ENCODE results near the gene ABCD4. TPM values are rescaled to one million over a fixed set of nuclear protein-coding genes. Genes with fewer than 3 reads are reported as not detected.

The ABCD4 gene
- total RNA-seq, 2 experiments from 2014 or later, result 46.6 to 74.7 TPM

DNA sequence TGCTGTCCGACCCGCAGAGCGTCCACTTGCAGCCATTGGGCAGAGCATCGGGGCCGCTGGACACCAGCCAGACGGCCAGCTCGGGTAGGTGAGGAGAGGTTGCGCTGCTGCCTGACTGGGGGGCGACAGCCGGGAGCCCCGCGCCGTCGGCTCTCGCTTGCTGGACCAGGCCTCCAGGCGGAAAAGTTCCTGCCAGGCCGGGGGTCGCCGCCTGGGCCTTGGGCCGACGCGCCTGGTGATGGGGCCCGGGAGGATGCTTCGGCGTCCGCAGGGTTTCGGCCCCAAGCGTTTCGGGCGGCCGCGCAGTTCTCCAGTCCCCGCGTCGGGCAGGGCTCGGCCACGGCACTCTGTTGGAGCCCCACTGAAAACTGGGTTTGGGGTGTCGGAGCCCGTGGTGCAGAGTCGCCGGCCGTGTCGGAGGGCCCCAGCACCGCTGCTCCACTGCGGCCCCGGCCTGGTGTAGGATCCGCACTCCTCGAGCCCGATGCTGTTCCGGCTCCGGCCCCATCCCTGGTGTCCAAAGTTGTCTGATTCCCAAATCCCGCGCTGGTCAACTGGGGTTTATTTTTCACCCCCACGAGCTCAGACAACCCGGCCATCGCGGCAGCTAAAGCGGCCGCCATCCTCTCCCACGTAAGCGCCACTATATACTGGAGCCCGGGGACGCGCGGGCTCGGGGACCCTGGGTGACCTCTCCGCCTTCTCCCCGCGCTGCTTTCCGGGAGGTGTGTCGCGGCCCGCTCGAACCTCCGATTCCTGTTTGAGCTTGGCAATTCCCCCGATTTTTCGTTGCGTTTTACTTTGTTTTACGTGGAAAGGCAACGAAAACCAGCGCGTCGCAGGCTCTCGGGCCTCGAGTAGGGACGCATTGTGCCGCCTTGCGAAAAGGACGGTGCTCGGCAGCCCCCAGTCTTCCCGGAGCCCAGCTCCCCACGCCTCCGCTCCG is 62.6 kb downstream of the ABCD4 start:
- no peak for DNase-seq (ENCODE audit: low spot score)
- Histone ChIP-seq H3K9me2 (ENCODE audit: insufficient read depth, low read length) (no peaks in the 10 kb centered on the region), H3K4me2 (ENCODE audit: low read length) (no peak overlapping the region), H3K4me3 (ENCODE audit: low read depth, low read length, poor library complexity, severe bottlenecking) (no peak overlapping the region), H3K4me1 (ENCODE audit: insufficient read depth, low read length, poor library complexity, severe bottlenecking) (no peaks in the 10 kb centered on the region), H2AFZ (ENCODE audit: low read length) (no peak overlapping the region), H3K9me3 (ENCODE audit: low read length) (no peaks in the 10 kb centered on the region), H4K20me1 (ENCODE audit: insufficient read depth, low read length) (no peaks in the 10 kb centered on the region), H3K79me2 (ENCODE audit: insufficient read depth, low read depth, low read length) (no peaks in the 10 kb centered on the region), H3K36me3 (ENCODE audit: insufficient read depth, low read length) (no peaks in the 10 kb centered on the region), H3K27ac (ENCODE audit: low read depth, low read length, poor library complexity, severe bottlenecking) (no peak overlapping the region)
- CTCF ChIA-PET (ENCODE audit: unreplicated experiment), result no interaction called here
- POLR2A ChIA-PET, result no interaction called here
- intact Hi-C loops (cut with micrococcal nuclease; ENCODE audit: unreplicated experiment), result no loop called here
- TF ChIP-seq EZH2phosphoT487 (IDR thresholded peaks at IDR 0.05; ENCODE audit: borderline replicate concordance, low read depth, low read length), result no peak
- TF ChIP-seq, protein P1, sequence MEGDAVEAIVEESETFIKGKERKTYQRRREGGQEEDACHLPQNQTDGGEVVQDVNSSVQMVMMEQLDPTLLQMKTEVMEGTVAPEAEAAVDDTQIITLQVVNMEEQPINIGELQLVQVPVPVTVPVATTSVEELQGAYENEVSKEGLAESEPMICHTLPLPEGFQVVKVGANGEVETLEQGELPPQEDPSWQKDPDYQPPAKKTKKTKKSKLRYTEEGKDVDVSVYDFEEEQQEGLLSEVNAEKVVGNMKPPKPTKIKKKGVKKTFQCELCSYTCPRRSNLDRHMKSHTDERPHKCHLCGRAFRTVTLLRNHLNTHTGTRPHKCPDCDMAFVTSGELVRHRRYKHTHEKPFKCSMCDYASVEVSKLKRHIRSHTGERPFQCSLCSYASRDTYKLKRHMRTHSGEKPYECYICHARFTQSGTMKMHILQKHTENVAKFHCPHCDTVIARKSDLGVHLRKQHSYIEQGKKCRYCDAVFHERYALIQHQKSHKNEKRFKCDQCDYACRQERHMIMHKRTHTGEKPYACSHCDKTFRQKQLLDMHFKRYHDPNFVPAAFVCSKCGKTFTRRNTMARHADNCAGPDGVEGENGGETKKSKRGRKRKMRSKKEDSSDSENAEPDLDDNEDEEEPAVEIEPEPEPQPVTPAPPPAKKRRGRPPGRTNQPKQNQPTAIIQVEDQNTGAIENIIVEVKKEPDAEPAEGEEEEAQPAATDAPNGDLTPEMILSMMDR (conservative IDR thresholded peaks at IDR 0.05; ENCODE audit: low read length), result no peak
- no TSS peak for BruUV-seq (replicated peaks)

GRCh38 chr14:74238974-74239847 is 63.5 kb downstream of the ABCD4 start, which contains the start of gene VSX2:
VSX2 (plus strand) TSS chr14:74239449; CDS start chr14:74239562, 113 bp downstream.
- no peaks in the 10 kb centered on the region for H3K36me3 ChIP-seq (ENCODE audit: insufficient read depth, low read length)
- no peak within 1 kb of the TSS for H3K4me2 ChIP-seq (ENCODE audit: low read length)
- no peak within 1 kb of the TSS for H3K4me3 ChIP-seq (ENCODE audit: low read depth, low read length, poor library complexity, severe bottlenecking)
- no peak within 1 kb of the TSS for H2AFZ ChIP-seq (ENCODE audit: low read length)
- H4K20me1 ChIP-seq (ENCODE audit: insufficient read depth, low read length), result no peaks in the 10 kb centered on the region
- H3K4me1 ChIP-seq (ENCODE audit: insufficient read depth, low read length, poor library complexity, severe bottlenecking), result no peaks in the 10 kb centered on the region
- no peaks in the 10 kb centered on the region for H3K9me3 ChIP-seq (ENCODE audit: low read length)
- H3K27ac ChIP-seq (ENCODE audit: low read depth, low read length, poor library complexity, severe bottlenecking), result no peak within 1 kb of the TSS
- BruUV-seq (replicated peaks), result no TSS peak
- no peaks in the 10 kb centered on the region for H3K79me2 ChIP-seq (ENCODE audit: insufficient read depth, low read depth, low read length)
- ChIA-PET CTCF (ENCODE audit: unreplicated experiment) (no interaction called here), POLR2A (no interaction called here)
- intact Hi-C loops (cut with micrococcal nuclease; ENCODE audit: unreplicated experiment), result no loop called here
- no peak for TF ChIP-seq EZH2phosphoT487 (IDR thresholded peaks at IDR 0.05; ENCODE audit: borderline replicate concordance, low read depth, low read length)
- no peak for DNase-seq (ENCODE audit: low spot score)
- H3K9me2 ChIP-seq (ENCODE audit: insufficient read depth, low read length), result no peaks in the 10 kb centered on the region

DNA sequence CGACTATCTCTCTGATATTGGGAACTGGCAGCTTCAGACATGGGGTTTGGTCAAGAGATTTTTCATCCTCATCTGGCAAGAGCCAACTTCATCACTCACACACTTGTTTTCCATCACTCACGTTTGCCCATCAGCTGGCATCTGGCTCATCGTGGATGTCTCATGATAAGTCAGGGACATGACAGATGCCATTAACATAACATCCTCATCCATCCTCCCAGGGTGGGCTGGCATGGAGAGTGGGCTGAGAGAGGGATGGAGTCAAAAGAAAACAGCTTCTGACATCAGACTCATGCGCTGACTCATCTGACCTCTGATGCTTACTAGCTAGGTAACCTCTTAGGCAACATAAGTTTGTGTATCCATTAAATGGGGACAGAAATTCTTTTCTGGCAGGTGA is 65.3 kb downstream of the ABCD4 start:
- no peaks in the 10 kb centered on the region for H3K36me3 ChIP-seq (ENCODE audit: insufficient read depth, low read length)
- BruUV-seq (replicated peaks), result no TSS peak
- ChIA-PET POLR2A (no interaction called here), CTCF (ENCODE audit: unreplicated experiment) (no interaction called here)
- no peaks in the 10 kb centered on the region for H3K4me1 ChIP-seq (ENCODE audit: insufficient read depth, low read length, poor library complexity, severe bottlenecking)
- H3K79me2 ChIP-seq (ENCODE audit: insufficient read depth, low read depth, low read length), result no peaks in the 10 kb centered on the region
- DNase-seq (ENCODE audit: low spot score), result no peak
- TF ChIP-seq EZH2phosphoT487 (IDR thresholded peaks at IDR 0.05; ENCODE audit: borderline replicate concordance, low read depth, low read length), result no peak
- TF ChIP-seq, protein P1 (conservative IDR thresholded peaks at IDR 0.05; ENCODE audit: low read length), result no peak
- intact Hi-C loops (cut with micrococcal nuclease; ENCODE audit: unreplicated experiment), result no loop called here
- H3K27ac ChIP-seq (ENCODE audit: low read depth, low read length, poor library complexity, severe bottlenecking), result no peak overlapping the region
- no peaks in the 10 kb centered on the region for H3K9me2 ChIP-seq (ENCODE audit: insufficient read depth, low read length)
- no peaks in the 10 kb centered on the region for H3K9me3 ChIP-seq (ENCODE audit: low read length)
- H3K4me3 ChIP-seq (ENCODE audit: low read depth, low read length, poor library complexity, severe bottlenecking), result no peak overlapping the region
- no peak overlapping the region for H2AFZ ChIP-seq (ENCODE audit: low read length)
- no peaks in the 10 kb centered on the region for H4K20me1 ChIP-seq (ENCODE audit: insufficient read depth, low read length)
- no peak overlapping the region for H3K4me2 ChIP-seq (ENCODE audit: low read length)

All from OCI-LY7 (cell line).